SU-DHL-6 (cell line): Measurements from ENCODE around the gene OS9.

Source experiments
- H2AFZ ChIP-seq: fragments of 200-600 bp; sonication (generic); 2 replicates; pipeline ENCODE4 v1.6.1; 2014; ENCODE audit warnings: low read depth, mild to moderate bottlenecking, moderate library complexity, mixed read lengths, antibody characterized with exemption, low read length; ENCODE audit not compliant: severe bottlenecking
- H3F3A ChIP-seq: fragments of 200-600 bp; shearing (Covaris generic); 2 replicates; pipeline ENCODE4 v1.6.0; 2016; ENCODE audit warnings: antibody characterized with exemption, mild to moderate bottlenecking; ENCODE audit not compliant: insufficient read depth
- H3K27ac ChIP-seq: fragments of 200-600 bp; sonication (generic); 2 replicates; pipeline ENCODE4 v1.5.1; 2016; ENCODE audit warnings: low read depth, mild to moderate bottlenecking, low read length, moderate library complexity, mixed read lengths
- H3K27me3 ChIP-seq: fragments of 200-600 bp; sonication (generic), shearing (Covaris generic); 2 replicates; pipeline ENCODE4 v1.6.0; 2014; ENCODE audit warnings: mild to moderate bottlenecking, low read length
- H3K36me3 ChIP-seq: fragments of 200-600 bp; sonication (generic); 2 replicates; pipeline ENCODE4 v1.6.1; 2014; ENCODE audit warnings: mild to moderate bottlenecking, low read length, mixed read lengths
- H3K4me2 ChIP-seq: fragments of 300-600, 200-600 bp; shearing (Covaris generic), sonication (generic); 2 replicates; pipeline ENCODE4 v1.6.0; 2014; ENCODE audit warnings: low read length, low read depth, mild to moderate bottlenecking; ENCODE audit not compliant: poor library complexity, severe bottlenecking
- H3K4me3 ChIP-seq: fragments of 200-600 bp; sonication (generic); 2 replicates; pipeline ENCODE4 v1.5.1; 2014; ENCODE audit warnings: antibody characterized with exemption, low read length, mild to moderate bottlenecking, mixed read lengths; ENCODE audit not compliant: insufficient read depth, poor library complexity, severe bottlenecking
- H3K79me2 ChIP-seq: fragments of 200-600 bp; sonication (generic); 2 replicates; pipeline ENCODE4 v1.6.1; 2014; ENCODE audit warnings: mild to moderate bottlenecking, low read length, moderate library complexity; ENCODE audit not compliant: insufficient read depth
- H3K9ac ChIP-seq: fragments of 200-600 bp; sonication (generic); 2 replicates; pipeline ENCODE4 v1.7.0; 2014; ENCODE audit warnings: mild to moderate bottlenecking, low read length
- H3K9me2 ChIP-seq: fragments of 200-600 bp; sonication (generic); replicated peaks from 2 replicates; pipeline ENCODE4 v1.6.1; 2014; ENCODE audit warnings: low read length; ENCODE audit not compliant: insufficient read depth
- H3K9me3 ChIP-seq: fragments of 200-600 bp; sonication (generic); 2 replicates; pipeline ENCODE4 v1.6.1; 2014; ENCODE audit warnings: low read length, mixed read lengths; ENCODE audit not compliant: insufficient read depth
- H4K20me1 ChIP-seq: fragments of 200-600 bp; sonication (generic); 2 replicates; pipeline ENCODE4 v1.6.1; 2014; ENCODE audit warnings: low read depth, mild to moderate bottlenecking, antibody characterized with exemption, low read length, moderate library complexity, mixed read lengths
- CTCF ChIP-seq: fragments of 200-600 bp; sonication (generic); IDR thresholded peaks from one replicate; pipeline ENCODE4 v1.5.1; 2017; ENCODE audit warnings: antibody characterized with exemption, mild to moderate bottlenecking, low read length, moderate library complexity; ENCODE audit not compliant: insufficient read depth, poor library complexity, severe bottlenecking
- EZH2phosphoT487 ChIP-seq: fragments of 200-600 bp; sonication (generic), shearing (Covaris generic); conservative IDR thresholded peaks from 2 replicates; pipeline ENCODE4 v1.6.1; 2018; ENCODE audit warnings: mild to moderate bottlenecking, antibody characterized with exemption, low read length, moderate library complexity, mixed read lengths

OS9 gene

GRCh38 chr12:57751788-57752667, 58.1 kb downstream of the OS9 start, which contains the start of gene CDK4:
Gene CDK4 (minus strand): TSS chr12:57752310. CDS start chr12:57751717, 593 bp downstream.
- H3K9ac ChIP-seq = peak within 1 kb of the TSS; percentile 72
- H4K20me1 ChIP-seq = no peaks in the 10 kb centered on the region
- H3K27me3 ChIP-seq = no peaks in the 10 kb centered on the region
- H3K27ac ChIP-seq = peak within 1 kb of the TSS; percentile 41
- H3K4me2 ChIP-seq = peak within 1 kb of the TSS; percentile 72
- peaks cover 28% of the 10 kb centered on the region for H3K79me2 ChIP-seq
- H3K4me3 ChIP-seq = peak within 1 kb of the TSS; percentile 71
- H2AFZ ChIP-seq = peak within 1 kb of the TSS; percentile 42
- no peaks in the 10 kb centered on the region for H3K9me3 ChIP-seq
- no peaks in the 10 kb centered on the region for H3K9me2 ChIP-seq
- peaks cover 10% of the 10 kb centered on the region; the same call in 1 of the 2 replicates for H3K36me3 ChIP-seq
- no peak for TF ChIP-seq CTCF
- TF ChIP-seq EZH2phosphoT487 = no peak
- peaks cover 35% of the 10 kb centered on the region for H3F3A ChIP-seq

- Histone ChIP-seq H4K20me1 (no peaks in the 10 kb centered on the region), H3K4me3 (peak overlapping the region; percentile 31), H3F3A (peaks cover 30% of the 10 kb centered on the region), H3K9me3 (no peaks in the 10 kb centered on the region), H3K27ac (no peak overlapping the region), H3K79me2 (peaks cover 28% of the 10 kb centered on the region), H3K9me2 (no peaks in the 10 kb centered on the region), H3K36me3 (peaks cover 5% of the 10 kb centered on the region; the same call in 1 of the 2 replicates), H3K27me3 (no peaks in the 10 kb centered on the region), H3K9ac (peak overlapping the region; percentile 22; the same call in 1 of the 2 replicates), H3K4me2 (peak overlapping the region; percentile 57), H2AFZ (peak overlapping the region; percentile 42)
- TF ChIP-seq EZH2phosphoT487 = no peak
- no peak for TF ChIP-seq CTCF
Measured at GRCh38 chr12:57752668-57753000, 58.7 kb downstream of the OS9 start.

GRCh38 chr12:57753756-57754337, 59.9 kb downstream of the OS9 start:
- Histone ChIP-seq H2AFZ (no peak overlapping the region), H3F3A (peaks cover 25% of the 10 kb centered on the region), H3K9me2 (no peaks in the 10 kb centered on the region), H3K36me3 (no peaks in the 10 kb centered on the region), H3K9ac (no peak overlapping the region), H3K79me2 (peaks cover 28% of the 10 kb centered on the region), H3K27ac (no peak overlapping the region), H3K4me2 (peak overlapping the region; percentile 92), H3K9me3 (no peaks in the 10 kb centered on the region), H3K4me3 (no peak overlapping the region), H3K27me3 (no peaks in the 10 kb centered on the region), H4K20me1 (no peaks in the 10 kb centered on the region)
- no peak for TF ChIP-seq EZH2phosphoT487
- no peak for TF ChIP-seq CTCF
